ENCODE measurements around the gene PDCD1LG2. TPM values are rescaled to one million over a fixed set of nuclear protein-coding genes. Genes with fewer than 3 reads are reported as not detected.

PDCD1LG2 gene
- total RNA-seq, 4 donors from 2014 or later = 0.49 to 2.2 (median 0.99) TPM

DNA sequence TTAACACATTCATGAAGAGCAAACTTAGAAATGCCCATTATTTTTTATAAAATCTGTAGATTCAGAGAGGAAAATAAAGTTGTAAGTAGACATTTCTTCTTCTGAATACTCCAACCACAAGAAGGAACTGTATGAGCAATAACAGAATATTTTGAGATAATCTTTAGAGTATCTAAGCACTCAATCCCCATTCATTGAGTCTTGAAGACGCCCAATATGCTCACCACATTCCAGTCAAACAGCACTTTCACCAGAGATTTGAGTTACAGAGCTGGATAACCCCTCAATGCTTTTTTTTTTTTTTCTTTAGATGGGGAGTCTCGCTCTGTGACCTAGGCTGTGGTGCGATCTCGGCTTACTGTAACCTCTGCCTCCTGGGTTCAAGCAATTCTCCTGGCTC, 103.9 kb downstream of the PDCD1LG2 start:
- WGBS = 90% methylated on average over 4 of the region's 4 CpGs
- DNase-seq (ENCODE audit: low spot score in 2 of 2) = no peak

DNA sequence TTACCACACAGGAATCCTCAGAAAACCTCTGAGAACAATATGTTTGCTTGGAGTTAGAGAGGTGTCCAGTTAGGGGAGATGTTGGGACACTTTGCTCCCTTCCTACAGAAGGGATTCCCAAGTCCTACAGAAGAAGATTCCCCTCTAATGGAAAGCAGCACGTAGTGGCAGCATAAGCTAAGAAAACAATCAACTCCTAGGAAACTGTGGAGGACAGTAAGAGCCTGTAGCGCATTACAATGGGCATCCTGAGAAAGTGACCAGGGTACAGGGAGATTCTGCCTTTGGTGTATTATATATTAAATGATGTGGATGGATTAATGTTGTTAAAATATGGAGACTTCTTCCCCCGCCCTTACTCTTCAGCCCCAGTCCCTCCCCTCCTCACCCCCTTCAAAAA, 104.7 kb downstream of the PDCD1LG2 start:
- DNase-seq (ENCODE audit: low spot score in 2 of 2) = no peak
- H3K9me3 ChIP-seq = no peaks in the 10 kb centered on the region
- H3K36me3 ChIP-seq = no peaks in the 10 kb centered on the region
- no peaks in the 10 kb centered on the region for H3K27me3 ChIP-seq
- TF ChIP-seq CTCF (IDR thresholded peaks at IDR 0.05) (no peak), EP300 (IDR thresholded peaks at IDR 0.05) (no peak), POLR2A (IDR thresholded peaks at IDR 0.05) (no peak), POLR2AphosphoS5 (IDR thresholded peaks at IDR 0.05) (no peak)
- H3K27ac ChIP-seq = no peak overlapping the region
- H3K4me3 ChIP-seq = no peak overlapping the region
- peaks cover 9% of the 10 kb centered on the region for H3K4me1 ChIP-seq
- 93% methylated on average over 3 of the region's 3 CpGs for WGBS

More for the DNA sequence above, 103.9 kb downstream of the PDCD1LG2 start:
- H3K4me1 ChIP-seq = peaks cover 12% of the 10 kb centered on the region
- H3K36me3 ChIP-seq = no peaks in the 10 kb centered on the region
- no peak overlapping the region for H3K4me3 ChIP-seq
- H3K9me3 ChIP-seq = no peaks in the 10 kb centered on the region
- H3K27ac ChIP-seq = no peak overlapping the region
- H3K27me3 ChIP-seq = no peaks in the 10 kb centered on the region
- TF ChIP-seq CTCF (IDR thresholded peaks at IDR 0.05) = no peak
- no peak for TF ChIP-seq POLR2AphosphoS5 (IDR thresholded peaks at IDR 0.05)

GRCh38 chr9:5617749-5618148, 107.4 kb downstream of the PDCD1LG2 start:
- H3K36me3 ChIP-seq = no peaks in the 10 kb centered on the region
- H3K27me3 ChIP-seq = no peaks in the 10 kb centered on the region
- H3K9me3 ChIP-seq = no peaks in the 10 kb centered on the region
- TF ChIP-seq POLR2A (IDR thresholded peaks at IDR 0.05) = no peak
- no peak for TF ChIP-seq EP300 (IDR thresholded peaks at IDR 0.05)
- no peak for TF ChIP-seq CTCF (IDR thresholded peaks at IDR 0.05)
- no peak for TF ChIP-seq POLR2AphosphoS5 (IDR thresholded peaks at IDR 0.05)
- H3K4me1 ChIP-seq = peaks cover 14% of the 10 kb centered on the region
- H3K4me3 ChIP-seq = no peak overlapping the region
- H3K27ac ChIP-seq = no peak overlapping the region
- no peak for DNase-seq (ENCODE audit: low spot score in 2 of 2)

- H3K27me3 ChIP-seq = no peaks in the 10 kb centered on the region
- DNase-seq (ENCODE audit: low spot score in 2 of 2) = no peak
- H3K36me3 ChIP-seq = no peaks in the 10 kb centered on the region
- H3K4me1 ChIP-seq = peaks cover 24% of the 10 kb centered on the region
- H3K9me3 ChIP-seq = no peaks in the 10 kb centered on the region
- H3K27ac ChIP-seq = no peak overlapping the region
- no peak overlapping the region for H3K4me3 ChIP-seq
- TF ChIP-seq POLR2A (IDR thresholded peaks at IDR 0.05) (no peak), CTCF (IDR thresholded peaks at IDR 0.05) (no peak), POLR2AphosphoS5 (IDR thresholded peaks at IDR 0.05) (no peak), EP300 (IDR thresholded peaks at IDR 0.05) (no peak)
- 85% methylated on average over 2 of the region's 2 CpGs for WGBS
Observed at GRCh38 chr9:5620494-5620893, 110.2 kb downstream of the PDCD1LG2 start.

Other genes starting within 250 kb of the PDCD1LG2 start
- gene RLN2, start 205.8 kb upstream of the PDCD1LG2 start, total RNA-seq = not detected
- gene RLN1, start 170.7 kb upstream of the PDCD1LG2 start, total RNA-seq = not detected
- 10 to 100 TPM in 3 of 4 donors, 1 to 10 TPM in 1; 6.9 to 18.5 (median 13.4) TPM for gene PLGRKT, start 72.6 kb upstream of the PDCD1LG2 start, total RNA-seq
- 1 to 10 TPM in 1 of 4 donors, under 1 TPM in 2, not detected in 1; 0.15 to 1.6 (median 0.64) TPM for gene CD274, start 60.0 kb upstream of the PDCD1LG2 start, total RNA-seq
- gene RIC1, start 118.6 kb downstream of the PDCD1LG2 start, total RNA-seq = 10 to 100 TPM; 40.5 to 76.0 (median 43.4) TPM